Lower leg skin (tissue), 3 donors: ENCODE results near the gene FAM227B.

Experiments
- POLR2A ChIP-seq, 2 donors: fragments of 450-650 bp; IDR thresholded peaks; one replicate each; pipeline ENCODE4 v1.6.1; 2016 to 2017; ENCODE audit warnings: antibody characterized with exemption in 2 of 2, mild to moderate bottlenecking in 1 of 2, moderate library complexity in 1 of 2
- TF ChIP-seq, protein P1 (sequence below), 3 donors: fragments of 450-650 bp; IDR thresholded peaks; one replicate each; pipeline ENCODE4 v1.5.1; 2016; ENCODE audit warnings: antibody characterized with exemption in 3 of 3, mild to moderate bottlenecking in 3 of 3, moderate library complexity in 2 of 3

DNA sequence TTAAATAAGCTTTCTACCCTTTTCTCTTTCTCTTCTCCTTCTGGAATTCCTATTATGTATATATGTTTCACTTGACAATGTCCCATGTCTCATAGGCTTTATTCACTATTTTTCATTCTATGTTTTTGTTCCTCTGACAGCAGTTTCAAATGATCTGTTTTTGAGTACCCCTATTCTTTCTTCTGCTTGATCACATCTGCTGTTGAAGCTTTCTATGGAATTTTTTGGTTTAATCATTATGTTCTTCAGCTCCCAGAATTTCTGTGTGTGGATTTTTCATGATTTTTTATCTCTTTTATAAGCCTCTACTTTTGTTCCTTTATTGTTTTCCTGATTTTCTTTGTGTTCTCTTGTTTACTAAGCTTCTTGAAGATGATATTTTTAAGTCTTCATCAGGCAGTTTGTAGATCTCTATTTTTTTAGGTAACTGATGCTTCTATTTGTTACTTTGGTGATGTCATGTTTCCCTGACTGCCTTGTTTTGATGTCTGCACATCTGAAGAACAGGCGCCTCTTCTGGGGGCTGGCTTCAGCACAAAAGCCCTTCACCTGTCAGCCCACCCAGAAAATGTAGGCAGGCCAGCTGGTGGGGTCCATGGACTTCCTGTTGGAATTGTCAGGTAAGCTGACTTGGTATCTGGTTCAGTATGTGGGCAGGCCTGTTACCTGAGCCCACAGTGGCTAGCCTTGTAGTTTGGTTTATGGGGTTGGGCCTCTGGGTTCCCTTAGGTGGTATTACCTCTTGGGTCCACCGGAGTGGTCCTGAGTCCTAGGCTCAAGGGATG is 15.8 kb downstream of the FAM227B start:
- no peak for TF ChIP-seq POLR2A (IDR thresholded peaks at IDR 0.05)
- TF ChIP-seq, protein P1, sequence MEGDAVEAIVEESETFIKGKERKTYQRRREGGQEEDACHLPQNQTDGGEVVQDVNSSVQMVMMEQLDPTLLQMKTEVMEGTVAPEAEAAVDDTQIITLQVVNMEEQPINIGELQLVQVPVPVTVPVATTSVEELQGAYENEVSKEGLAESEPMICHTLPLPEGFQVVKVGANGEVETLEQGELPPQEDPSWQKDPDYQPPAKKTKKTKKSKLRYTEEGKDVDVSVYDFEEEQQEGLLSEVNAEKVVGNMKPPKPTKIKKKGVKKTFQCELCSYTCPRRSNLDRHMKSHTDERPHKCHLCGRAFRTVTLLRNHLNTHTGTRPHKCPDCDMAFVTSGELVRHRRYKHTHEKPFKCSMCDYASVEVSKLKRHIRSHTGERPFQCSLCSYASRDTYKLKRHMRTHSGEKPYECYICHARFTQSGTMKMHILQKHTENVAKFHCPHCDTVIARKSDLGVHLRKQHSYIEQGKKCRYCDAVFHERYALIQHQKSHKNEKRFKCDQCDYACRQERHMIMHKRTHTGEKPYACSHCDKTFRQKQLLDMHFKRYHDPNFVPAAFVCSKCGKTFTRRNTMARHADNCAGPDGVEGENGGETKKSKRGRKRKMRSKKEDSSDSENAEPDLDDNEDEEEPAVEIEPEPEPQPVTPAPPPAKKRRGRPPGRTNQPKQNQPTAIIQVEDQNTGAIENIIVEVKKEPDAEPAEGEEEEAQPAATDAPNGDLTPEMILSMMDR (IDR thresholded peaks at IDR 0.05): no peak
